ENCODE results near the gene RELN. TPM values are rescaled to one million over a fixed set of nuclear protein-coding genes. Genes with fewer than 3 reads are reported as not detected.

Gene RELN
- total and polyA plus RNA-seq, 10 of the 15 experiments (the other 5 are each of a cell fraction or from before 2014, with no cell fraction given) = 0.11 to 0.21 TPM; not detected in 8

- Histone ChIP-seq H3K27me3 (replicated peaks in 1 of 2; ENCODE audit: control insufficient read depth in 2 of 2, insufficient read depth in 2 of 2, low read length in 1 of 2) (no peaks in the 10 kb centered on the region), H3K9ac (ENCODE audit: control insufficient read depth, insufficient read depth, low read length) (no peak overlapping the region), H3K4me1 (ENCODE audit: control insufficient read depth, insufficient read depth, low read length) (no peaks in the 10 kb centered on the region), H3K27ac (ENCODE audit: control insufficient read depth, insufficient read depth) (no peak overlapping the region), H3K9me3 (replicated peaks; ENCODE audit: control insufficient read depth, insufficient read depth, low read length) (no peaks in the 10 kb centered on the region; the same call in 2 of the 3 replicates), H3K79me2 (ENCODE audit: control insufficient read depth, insufficient read depth, low read length) (no peaks in the 10 kb centered on the region), H4K20me1 (ENCODE audit: control insufficient read depth, insufficient read depth) (no peaks in the 10 kb centered on the region), H3K4me2 (ENCODE audit: control insufficient read depth, insufficient read depth) (no peak overlapping the region), H2AFZ (ENCODE audit: control insufficient read depth, low read depth, low read length) (no peak overlapping the region), H3K4me3 (no peak overlapping the region), H3K36me3 (ENCODE audit: control insufficient read depth in 2 of 2, insufficient read depth in 2 of 2, low read length in 1 of 2) (no peaks in the 10 kb centered on the region)
- DNase-seq (ENCODE audit: low read depth, low spot score) (no peak), ATAC-seq (no peak), FAIRE-seq (no peak)
- BruUV-seq (replicated peaks) = no TSS peak
- TF ChIP-seq HDGF (IDR thresholded peaks at IDR 0.05) (no peak), TARDBP (IDR thresholded peaks at IDR 0.05; ENCODE audit: borderline replicate concordance) (no peak), YY1 (IDR thresholded peaks at IDR 0.05; ENCODE audit: low read depth, low read length) (no peak), IRF3 (IDR thresholded peaks at IDR 0.05) (no peak)
- in situ Hi-C loops (cut with MboI) (no loop called here), intact Hi-C loops (cut with micrococcal nuclease; ENCODE audit: unreplicated experiment) (no loop called here)
- SMC1A ChIA-PET (ENCODE audit: uncharacterized antibody, unreplicated experiment) = no interaction called here
- RAD21 ChIA-PET (ENCODE audit: unreplicated experiment) = no interaction called here
- POLR2A ChIA-PET = no interaction called here
- CTCF ChIA-PET = no interaction called here
- 36% methylated on average over 6 of the region's 7 CpGs for WGBS (ENCODE audit: insufficient coverage, insufficient replicate concordance, low lambda C conversion rate, missing lambda C conversion rate)
Measured at GRCh38 chr7:103796327-103796962, 193.0 kb downstream of the RELN start.

GRCh38 chr7:103795787-103796186 is 193.7 kb downstream of the RELN start:
- in situ Hi-C loops (cut with MboI) = no loop called here
- CTCF ChIA-PET = no interaction called here

More at GRCh38 chr7:103795787-103796186, 193.7 kb downstream of the RELN start:
- Histone ChIP-seq H3K4me1 (ENCODE audit: control insufficient read depth, insufficient read depth, low read length) (no peaks in the 10 kb centered on the region), H3K4me3 (no peak overlapping the region), H3K36me3 (ENCODE audit: control insufficient read depth in 2 of 2, insufficient read depth in 2 of 2, low read length in 1 of 2) (no peaks in the 10 kb centered on the region), H3K4me2 (ENCODE audit: control insufficient read depth, insufficient read depth) (no peak overlapping the region), H2AFZ (ENCODE audit: control insufficient read depth, low read depth, low read length) (no peak overlapping the region), H3K27me3 (replicated peaks in 1 of 2; ENCODE audit: control insufficient read depth in 2 of 2, insufficient read depth in 2 of 2, low read length in 1 of 2) (no peaks in the 10 kb centered on the region), H3K9ac (ENCODE audit: control insufficient read depth, insufficient read depth, low read length) (no peak overlapping the region), H3K27ac (ENCODE audit: control insufficient read depth, insufficient read depth) (no peak overlapping the region), H3K79me2 (ENCODE audit: control insufficient read depth, insufficient read depth, low read length) (no peaks in the 10 kb centered on the region), H4K20me1 (ENCODE audit: control insufficient read depth, insufficient read depth) (no peaks in the 10 kb centered on the region), H3K9me3 (replicated peaks; ENCODE audit: control insufficient read depth, insufficient read depth, low read length) (no peaks in the 10 kb centered on the region; the same call in 2 of the 3 replicates)
- POLR2A ChIA-PET = no interaction called here
- no TSS peak for BruUV-seq (replicated peaks)
- DNase-seq (ENCODE audit: low read depth, low spot score) (no peak), FAIRE-seq (no peak), ATAC-seq (no peak)
- TF ChIP-seq, protein P1, sequence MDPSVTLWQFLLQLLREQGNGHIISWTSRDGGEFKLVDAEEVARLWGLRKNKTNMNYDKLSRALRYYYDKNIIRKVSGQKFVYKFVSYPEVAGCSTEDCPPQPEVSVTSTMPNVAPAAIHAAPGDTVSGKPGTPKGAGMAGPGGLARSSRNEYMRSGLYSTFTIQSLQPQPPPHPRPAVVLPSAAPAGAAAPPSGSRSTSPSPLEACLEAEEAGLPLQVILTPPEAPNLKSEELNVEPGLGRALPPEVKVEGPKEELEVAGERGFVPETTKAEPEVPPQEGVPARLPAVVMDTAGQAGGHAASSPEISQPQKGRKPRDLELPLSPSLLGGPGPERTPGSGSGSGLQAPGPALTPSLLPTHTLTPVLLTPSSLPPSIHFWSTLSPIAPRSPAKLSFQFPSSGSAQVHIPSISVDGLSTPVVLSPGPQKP (IDR thresholded peaks at IDR 0.05; ENCODE audit: low read depth, low read length) = no peak
- no peak for TF ChIP-seq ZNF592 (IDR thresholded peaks at IDR 0.05)
- TF ChIP-seq RAD21 (IDR thresholded peaks at IDR 0.05; ENCODE audit: insufficient read depth, low read depth, low read length) = no peak
- no peak for TF ChIP-seq MEF2A (IDR thresholded peaks at IDR 0.05; ENCODE audit: insufficient read depth, low read depth, low read length)
- no peak for TF ChIP-seq ATF7 (IDR thresholded peaks at IDR 0.05; ENCODE audit: low read depth)
- SMC1A ChIA-PET (ENCODE audit: uncharacterized antibody, unreplicated experiment) = no interaction called here
- intact Hi-C loops (cut with micrococcal nuclease; ENCODE audit: unreplicated experiment) = no loop called here
- RAD21 ChIA-PET (ENCODE audit: unreplicated experiment) = no interaction called here

Measured in GM12878 (cell line).